Measurements from ENCODE around the gene CLECL1. TPM values are rescaled to one million over a fixed set of nuclear protein-coding genes. Genes with fewer than 3 reads are reported as not detected.
"Not testable (repeated sequence)": the region's sequence is repeated elsewhere in the genome, so short reads cannot be mapped to it uniquely, and the experiment has no call there.

Gene CLECL1
- total RNA-seq, 1 donor from 2014 or later: not detected

GRCh38 chr12:9724023-9724422 lies 8.9 kb downstream of the CLECL1 start:
- no peak for TF ChIP-seq CTCF (IDR thresholded peaks at IDR 0.05; ENCODE audit: insufficient read depth, low read length, severe bottlenecking)
- no peak overlapping the region for H3K4me3 ChIP-seq (ENCODE audit: low read depth, low read length)
- no peaks in the 10 kb centered on the region for H3K27me3 ChIP-seq (ENCODE audit: control insufficient read depth, insufficient read depth, low read length)
- DNase-seq (ENCODE audit: low read depth) (no peak), FAIRE-seq (no peak)
- H3K36me3 ChIP-seq (ENCODE audit: control insufficient read depth, insufficient read depth, low read length): no peaks in the 10 kb centered on the region

DNA sequence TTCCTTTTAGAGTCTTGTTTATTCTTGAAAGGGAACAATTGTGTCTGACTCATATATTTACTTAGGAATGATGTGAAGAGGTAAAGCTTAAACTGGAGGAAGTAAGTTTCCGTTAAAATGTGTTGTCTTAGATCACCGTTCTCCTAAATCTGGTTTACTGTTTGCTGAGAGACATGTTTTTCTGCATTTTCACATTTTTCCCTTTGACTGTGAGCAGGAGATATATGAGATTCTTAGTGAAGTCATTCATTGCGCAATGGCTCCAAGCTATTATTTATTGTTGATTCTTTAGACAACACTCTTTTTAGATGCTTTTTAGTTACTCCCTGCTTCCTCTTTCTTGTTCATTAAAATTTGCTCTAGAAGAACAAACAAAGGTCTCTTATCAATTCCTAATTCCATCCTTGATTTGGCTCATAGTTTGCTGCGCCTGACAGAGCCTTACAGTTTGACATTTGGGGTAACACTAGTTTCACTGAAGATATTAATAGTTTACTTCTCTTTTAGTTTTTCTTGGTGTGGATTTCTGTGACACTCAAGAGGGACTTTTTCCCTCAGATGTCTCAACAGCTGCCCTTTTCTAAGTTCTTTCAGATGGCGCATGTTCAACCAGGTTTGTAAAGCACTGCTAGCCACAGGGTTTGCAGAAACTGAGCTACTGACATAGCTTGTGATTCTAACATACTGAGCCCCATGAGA lies 11.4 kb downstream of the CLECL1 start:
- TF ChIP-seq CTCF (IDR thresholded peaks at IDR 0.05; ENCODE audit: insufficient read depth, low read length, severe bottlenecking): no peak
- peak; percentile 28 for FAIRE-seq
- peak; percentile 93 for DNase-seq (ENCODE audit: low read depth)
- Histone ChIP-seq H3K4me3 (ENCODE audit: low read depth, low read length) (no peak overlapping the region), H3K27me3 (ENCODE audit: control insufficient read depth, insufficient read depth, low read length) (no peaks in the 10 kb centered on the region), H3K36me3 (ENCODE audit: control insufficient read depth, insufficient read depth, low read length) (no peaks in the 10 kb centered on the region)

DNA sequence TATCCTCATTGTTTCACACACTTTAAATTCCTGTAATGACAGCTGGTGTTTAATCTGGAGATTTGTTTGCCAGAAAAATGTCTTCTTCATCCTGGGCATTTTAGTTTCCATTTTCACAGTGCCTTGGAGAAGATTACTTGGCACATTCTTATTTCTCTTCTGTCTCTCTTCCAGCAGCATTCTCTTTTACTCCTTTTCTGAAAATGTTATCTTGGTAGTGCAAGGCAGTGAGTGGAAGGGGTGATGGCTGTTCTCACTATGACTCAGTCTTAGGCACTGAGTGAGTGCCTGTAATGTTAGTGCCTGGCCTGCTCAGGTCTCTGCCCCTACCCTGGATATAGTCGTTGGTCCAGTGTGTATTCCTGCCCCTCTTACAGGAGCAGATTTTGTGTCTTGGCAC lies 13.1 kb downstream of the CLECL1 start:
- FAIRE-seq: no peak
- no peak for DNase-seq (ENCODE audit: low read depth)
- no peaks in the 10 kb centered on the region for H3K36me3 ChIP-seq (ENCODE audit: control insufficient read depth, insufficient read depth, low read length)
- no peaks in the 10 kb centered on the region for H3K27me3 ChIP-seq (ENCODE audit: control insufficient read depth, insufficient read depth, low read length)
- H3K4me3 ChIP-seq (ENCODE audit: low read depth, low read length): no peak overlapping the region
- TF ChIP-seq CTCF (IDR thresholded peaks at IDR 0.05; ENCODE audit: insufficient read depth, low read length, severe bottlenecking): no peak

DNA sequence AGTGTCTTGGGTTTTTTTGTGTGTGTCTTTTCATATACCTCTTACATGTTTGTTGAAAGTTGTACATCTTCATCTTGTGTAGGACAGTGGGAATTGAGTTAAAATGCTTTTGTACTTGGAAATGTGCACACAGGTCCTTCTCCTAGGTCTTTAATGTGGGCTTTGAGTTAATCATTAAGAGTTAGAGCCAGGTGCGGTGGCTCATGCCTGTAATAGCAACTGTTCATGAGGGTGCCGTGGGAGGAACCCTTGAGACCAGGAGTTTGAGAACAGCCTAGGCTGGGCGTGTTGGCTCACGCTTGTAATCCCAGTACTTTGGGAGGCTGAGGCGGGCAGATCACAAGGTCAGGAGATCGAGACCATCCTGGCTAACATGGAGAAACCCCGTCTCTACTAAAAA lies 13.9 kb downstream of the CLECL1 start:
- H3K36me3 ChIP-seq (ENCODE audit: control insufficient read depth, insufficient read depth, low read length): no peaks in the 10 kb centered on the region

DNA sequence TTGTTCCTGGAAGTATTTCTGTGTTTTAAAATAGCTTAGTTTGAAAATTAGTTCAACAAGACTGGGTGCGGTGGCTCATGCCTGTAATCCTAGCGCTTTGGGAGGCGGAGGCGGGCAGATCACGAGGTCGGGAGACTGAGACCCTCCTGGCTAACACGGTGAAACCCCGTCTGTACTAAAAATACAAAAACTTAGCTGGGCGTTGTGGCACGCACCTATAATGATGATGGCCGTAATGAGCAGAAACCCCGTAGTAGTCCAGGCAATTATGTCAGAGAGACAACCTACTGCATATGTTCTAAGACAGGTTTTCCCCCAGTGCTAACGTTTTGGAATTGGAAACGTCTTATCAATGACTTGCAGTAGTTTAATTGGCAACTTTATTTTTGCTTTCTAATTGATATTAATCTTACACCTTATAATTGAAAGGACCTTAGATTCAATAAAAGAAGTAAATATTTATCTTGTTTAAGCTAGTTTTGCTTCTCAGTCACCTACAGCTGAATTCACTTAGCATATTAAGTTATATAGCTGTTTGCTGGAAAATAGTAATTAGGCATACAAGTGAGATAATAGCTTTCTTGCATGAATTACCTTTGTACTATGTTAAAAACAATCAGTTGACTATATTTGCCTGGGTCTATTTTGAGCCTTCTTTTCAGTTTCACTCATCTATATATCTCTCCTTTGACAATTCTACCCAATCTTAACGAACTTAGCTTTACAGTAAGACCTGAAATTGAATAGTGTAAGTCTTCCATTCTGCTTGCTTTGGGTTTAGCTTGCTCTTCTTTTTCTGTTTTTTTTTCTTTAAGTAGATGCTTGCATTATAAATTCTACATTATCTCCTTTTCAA lies 15.6 kb downstream of the CLECL1 start:
- TF ChIP-seq CTCF (IDR thresholded peaks at IDR 0.05; ENCODE audit: insufficient read depth, low read length, severe bottlenecking): no peak
- DNase-seq (ENCODE audit: low read depth) (no peak), FAIRE-seq (no peak)
- no peak overlapping the region for H3K4me3 ChIP-seq (ENCODE audit: low read depth, low read length)
- H3K36me3 ChIP-seq (ENCODE audit: control insufficient read depth, insufficient read depth, low read length): no peaks in the 10 kb centered on the region
- no peaks in the 10 kb centered on the region for H3K27me3 ChIP-seq (ENCODE audit: control insufficient read depth, insufficient read depth, low read length)

More for the DNA sequence above, 13.9 kb downstream of the CLECL1 start:
- H3K4me3 ChIP-seq (ENCODE audit: low read depth, low read length): no peak overlapping the region
- TF ChIP-seq CTCF (IDR thresholded peaks at IDR 0.05; ENCODE audit: insufficient read depth, low read length, severe bottlenecking): no peak
- DNase-seq (ENCODE audit: low read depth) (no peak), FAIRE-seq (no peak)
- no peaks in the 10 kb centered on the region for H3K27me3 ChIP-seq (ENCODE audit: control insufficient read depth, insufficient read depth, low read length)

GRCh38 chr12:9713032-9713558 lies 19.8 kb downstream of the CLECL1 start:
- H3K4me3 ChIP-seq (ENCODE audit: low read depth, low read length); DNase-seq (ENCODE audit: low read depth); H3K27me3 ChIP-seq (ENCODE audit: control insufficient read depth, insufficient read depth, low read length); FAIRE-seq; H3K36me3 ChIP-seq (ENCODE audit: control insufficient read depth, insufficient read depth, low read length): not testable (repeated sequence)
